HG03196 (cell line): Measurements from ENCODE around the gene CLK3.

Source experiments
- ATAC-seq: cut with Tn5 transposase; IDR thresholded peaks from one replicate; pipeline ENCODE4 v1.9.1; 2021; ENCODE audit not compliant: unreplicated experiment

The CLK3 gene

GRCh38 chr15:74676801-74677200 lies 61.2 kb downstream of the CLK3 start:
- ATAC-seq = no peak
